ENCODE data around the gene RALGAPA2. TPM values are rescaled to one million over a fixed set of nuclear protein-coding genes. Genes with fewer than 3 reads are reported as not detected.

The RALGAPA2 gene
- polyA plus RNA-seq, 1 of the 3 experiments (the other 2 are of a cell fraction) = 1.0 TPM

DNA sequence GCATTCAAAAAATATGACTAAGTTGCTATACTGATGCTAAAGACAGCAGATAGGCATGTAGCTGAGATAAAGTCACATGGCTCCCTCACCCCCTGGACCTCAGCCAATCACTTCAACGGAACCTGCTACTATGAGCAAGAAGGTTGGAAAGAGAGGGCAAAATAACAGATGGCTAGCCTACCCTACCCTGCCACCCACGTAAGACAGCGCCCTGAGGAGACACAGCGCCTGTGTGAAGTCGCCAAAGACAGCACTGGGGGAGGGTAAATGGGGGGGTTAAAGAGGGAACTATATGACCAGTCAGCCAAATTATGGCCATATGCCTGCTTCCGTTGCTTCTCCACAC lies 163.2 kb downstream of the RALGAPA2 start:
- ChIA-PET POLR2A (no interaction called here), CTCF (interaction anchor here (0.6 kb wide), 1 partner anchor 950 kb away, joined by 3 read pairs; no protein-coding TSS in a partner anchor)
- 71% methylated on average over 6 of the region's 6 CpGs for WGBS (ENCODE audit: low lambda C conversion rate)
- Histone ChIP-seq H3K9ac (no peak overlapping the region), H3K27ac (ENCODE audit: low read depth in 2 of 2, low read length in 1 of 2) (no peak overlapping the region), H3K4me1 (ENCODE audit: control insufficient read depth in 1 of 2, insufficient read depth in 2 of 2, low read depth in 1 of 2, low read length in 1 of 2) (peaks cover 0 to 9% of the 10 kb centered on the region in 2 experiments; a peak in 2 of 4 replicates), H3K4me2 (no peak overlapping the region), H4K20me1 (ENCODE audit: insufficient read depth) (no peaks in the 10 kb centered on the region), H3K9me3 (no peaks in the 10 kb centered on the region), H3K36me3 (replicated peaks in 1 of 2; ENCODE audit: control insufficient read depth in 1 of 2, insufficient read depth in 2 of 2, low read length in 1 of 2) (no peaks in the 10 kb centered on the region), H3K4me3 (ENCODE audit: low read depth in 2 of 2, low read length in 1 of 2) (no peak overlapping the region), H2AFZ (ENCODE audit: low read depth) (no peak overlapping the region), H3K79me2 (ENCODE audit: insufficient read depth) (no peaks in the 10 kb centered on the region), H3K27me3 (ENCODE audit: insufficient read depth) (no peaks in the 10 kb centered on the region), H3K9me2 (no peaks in the 10 kb centered on the region), H3F3A (replicated peaks; ENCODE audit: insufficient read depth) (no peaks in the 10 kb centered on the region)
- TF ChIP-seq FOXM1 (IDR thresholded peaks at IDR 0.05; ENCODE audit: low read depth) (no peak), SMC3 (IDR thresholded peaks at IDR 0.05; ENCODE audit: low read depth, low read length) (no peak), FOSL2 (IDR thresholded peaks at IDR 0.05; ENCODE audit: borderline replicate concordance, low read depth) (no peak), MXI1 (IDR thresholded peaks at IDR 0.05; ENCODE audit: low read depth, low read length) (no peak), EP300 (IDR thresholded peaks at IDR 0.05; ENCODE audit: borderline replicate concordance in 1 of 2, low read depth in 1 of 2, low read length in 1 of 2) (no peak), RAD21 (IDR thresholded peaks at IDR 0.05; ENCODE audit: low read length) (no peak)
- no peak for DNase-seq

DNA sequence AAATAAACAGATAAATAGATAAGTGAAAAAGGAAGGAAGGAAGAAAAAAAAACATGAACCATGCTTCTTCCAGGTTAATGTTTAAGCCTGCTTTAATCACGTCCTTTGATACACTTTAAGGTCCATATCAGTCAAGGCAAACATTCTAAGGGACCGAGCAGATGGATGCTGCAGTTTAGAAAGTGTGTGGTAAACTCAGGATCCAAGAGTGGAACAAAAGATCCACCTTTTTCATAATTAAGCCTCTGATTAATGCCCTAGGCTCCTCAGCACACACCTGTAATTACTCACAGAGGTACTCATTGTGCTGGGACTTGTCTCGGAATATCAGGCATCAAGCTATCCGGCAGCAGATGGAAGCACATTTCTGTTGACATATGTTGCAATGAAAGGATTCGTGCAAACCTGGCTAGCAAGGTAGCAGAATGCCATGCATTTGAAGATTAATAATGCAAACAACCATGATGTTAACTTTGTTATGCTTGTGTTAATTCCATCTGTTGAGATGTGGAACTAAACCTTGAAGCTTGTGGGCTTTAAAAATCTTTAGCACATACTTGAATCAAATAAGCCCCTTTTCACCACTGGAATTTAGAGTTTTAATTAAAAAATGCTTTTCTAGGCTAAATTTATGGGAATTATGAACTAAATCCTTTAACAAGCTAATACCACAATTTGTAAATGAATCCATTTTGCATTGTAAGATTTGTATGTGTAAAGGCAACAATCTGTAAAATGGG lies 163.7 kb downstream of the RALGAPA2 start:
- no peaks in the 10 kb centered on the region for H3K27me3 ChIP-seq (ENCODE audit: insufficient read depth)
- no peaks in the 10 kb centered on the region for H3K9me3 ChIP-seq
- no peaks in the 10 kb centered on the region for H3K79me2 ChIP-seq (ENCODE audit: insufficient read depth)
- H3K9ac ChIP-seq = no peak overlapping the region
- no peak overlapping the region for H2AFZ ChIP-seq (ENCODE audit: low read depth)
- no peak overlapping the region for H3K27ac ChIP-seq (ENCODE audit: low read depth in 2 of 2, low read length in 1 of 2)
- no peak overlapping the region for H3K4me2 ChIP-seq
- H3K4me1 ChIP-seq (ENCODE audit: control insufficient read depth in 1 of 2, insufficient read depth in 2 of 2, low read depth in 1 of 2, low read length in 1 of 2) = peaks cover 0 to 9% of the 10 kb centered on the region in 2 experiments; a peak in 2 of 4 replicates
- TF ChIP-seq SMC3 (IDR thresholded peaks at IDR 0.05; ENCODE audit: low read depth, low read length) (no peak), ZBTB33 (IDR thresholded peaks at IDR 0.05; ENCODE audit: borderline replicate concordance, low read depth) (no peak), POLR2AphosphoS5 (IDR thresholded peaks at IDR 0.05; ENCODE audit: low read depth, low read length) (no peak)
- no peak for DNase-seq
- H3F3A ChIP-seq (replicated peaks; ENCODE audit: insufficient read depth) = no peaks in the 10 kb centered on the region
- H3K36me3 ChIP-seq (replicated peaks in 1 of 2; ENCODE audit: control insufficient read depth in 1 of 2, insufficient read depth in 2 of 2, low read length in 1 of 2) = no peaks in the 10 kb centered on the region
- POLR2A ChIA-PET = no interaction called here
- WGBS (ENCODE audit: low lambda C conversion rate) = 79% methylated on average over 5 of the region's 5 CpGs
- H3K9me2 ChIP-seq = no peaks in the 10 kb centered on the region
- CTCF ChIA-PET = interaction anchor here (0.6 kb wide), 1 partner anchor 950 kb away, joined by 3 read pairs; no protein-coding TSS in a partner anchor
- no peaks in the 10 kb centered on the region for H4K20me1 ChIP-seq (ENCODE audit: insufficient read depth)
- H3K4me3 ChIP-seq (ENCODE audit: low read depth in 2 of 2, low read length in 1 of 2) = no peak overlapping the region

DNA sequence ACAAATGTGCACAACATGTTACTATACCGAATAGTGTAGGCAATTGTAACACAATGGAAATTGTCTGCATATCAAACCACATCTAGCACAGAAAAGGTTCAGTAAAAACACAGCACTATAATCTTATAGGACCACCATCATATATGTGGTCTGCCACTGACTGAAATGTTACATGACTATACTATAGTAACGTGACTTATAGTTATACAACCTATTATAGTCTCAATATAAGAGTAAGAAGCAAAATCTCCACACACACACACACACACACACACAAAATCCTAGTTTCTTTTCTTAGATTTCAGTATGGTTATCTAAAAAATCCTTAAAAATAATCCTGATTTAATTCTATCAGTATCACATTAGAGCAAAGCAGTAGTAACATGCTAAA lies 164.6 kb downstream of the RALGAPA2 start:
- no peak for DNase-seq
- Histone ChIP-seq H3K79me2 (ENCODE audit: insufficient read depth) (no peaks in the 10 kb centered on the region), H3K9me3 (no peaks in the 10 kb centered on the region), H3K9me2 (no peaks in the 10 kb centered on the region), H3F3A (replicated peaks; ENCODE audit: insufficient read depth) (no peaks in the 10 kb centered on the region), H3K27ac (ENCODE audit: low read depth in 2 of 2, low read length in 1 of 2) (no peak overlapping the region), H2AFZ (ENCODE audit: low read depth) (no peak overlapping the region), H3K4me3 (ENCODE audit: low read depth in 2 of 2, low read length in 1 of 2) (no peak overlapping the region), H4K20me1 (ENCODE audit: insufficient read depth) (no peaks in the 10 kb centered on the region), H3K4me2 (no peak overlapping the region), H3K27me3 (ENCODE audit: insufficient read depth) (no peaks in the 10 kb centered on the region), H3K36me3 (replicated peaks in 1 of 2; ENCODE audit: control insufficient read depth in 1 of 2, insufficient read depth in 2 of 2, low read length in 1 of 2) (no peaks in the 10 kb centered on the region), H3K9ac (no peak overlapping the region), H3K4me1 (ENCODE audit: control insufficient read depth in 1 of 2, insufficient read depth in 2 of 2, low read depth in 1 of 2, low read length in 1 of 2) (peaks cover 0 to 9% of the 10 kb centered on the region in 2 experiments; a peak in 2 of 4 replicates)
- TF ChIP-seq, protein P1, sequence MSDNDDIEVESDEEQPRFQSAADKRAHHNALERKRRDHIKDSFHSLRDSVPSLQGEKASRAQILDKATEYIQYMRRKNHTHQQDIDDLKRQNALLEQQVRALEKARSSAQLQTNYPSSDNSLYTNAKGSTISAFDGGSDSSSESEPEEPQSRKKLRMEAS (IDR thresholded peaks at IDR 0.05; ENCODE audit: low read depth) = no peak
- TF ChIP-seq SIN3A (IDR thresholded peaks at IDR 0.05; ENCODE audit: borderline replicate concordance, low read depth, low read length) = no peak
- no peak for TF ChIP-seq USF1 (IDR thresholded peaks at IDR 0.05; ENCODE audit: borderline replicate concordance, low read depth)
- no peak for TF ChIP-seq RAD21 (IDR thresholded peaks at IDR 0.05; ENCODE audit: low read length)
- TF ChIP-seq GABPA (IDR thresholded peaks at IDR 0.05; ENCODE audit: low read depth) = no peak
- TF ChIP-seq ZBTB33 (IDR thresholded peaks at IDR 0.05; ENCODE audit: borderline replicate concordance, low read depth) = no peak
- TF ChIP-seq RCOR1 (IDR thresholded peaks at IDR 0.05; ENCODE audit: low read length) = no peak
- POLR2A ChIA-PET = no interaction called here
- CTCF ChIA-PET = no interaction called here
- WGBS (ENCODE audit: low lambda C conversion rate) = 98% methylated on average over 2 of the region's 2 CpGs
